HG03064 (cell line): ENCODE data around the gene SLMAP.

Source experiments
- ATAC-seq: cut with Tn5 transposase; IDR thresholded peaks from one replicate; pipeline ENCODE4 v1.9.1; 2021; ENCODE audit warnings: low read depth; ENCODE audit not compliant: unreplicated experiment

SLMAP gene

GRCh38 chr3:57978316-57978715 lies 222.2 kb downstream of the SLMAP start:
- ATAC-seq: no peak
